GM13977 (cell line): ENCODE results near the gene PGC.

ENCODE experiments used
- DNase-seq: peaks from one replicate; pipeline ENCODE4 v3.0.0; 2012; ENCODE audit warnings: low spot score
- in situ Hi-C: fragments of 300-500 bp; cut with MboI; formaldehyde crosslinking; loops from one replicate; pipeline ENCODE4 v1.12.0; 2022; ENCODE audit warnings: low sequenced_read_pairs, low pct_unique_long_range_greater_than_20kb, mixed read lengths, inconsistent platforms; ENCODE audit not compliant: unreplicated experiment
- TF ChIP-seq, protein P1 (sequence below): IDR thresholded peaks from 2 replicates; pipeline ENCODE4 v1.5.1; 2012; ENCODE audit warnings: mild to moderate bottlenecking, control low read depth; ENCODE audit not compliant: insufficient read depth; ENCODE audit errors: extremely low read depth, missing control alignments

PGC gene

DNA sequence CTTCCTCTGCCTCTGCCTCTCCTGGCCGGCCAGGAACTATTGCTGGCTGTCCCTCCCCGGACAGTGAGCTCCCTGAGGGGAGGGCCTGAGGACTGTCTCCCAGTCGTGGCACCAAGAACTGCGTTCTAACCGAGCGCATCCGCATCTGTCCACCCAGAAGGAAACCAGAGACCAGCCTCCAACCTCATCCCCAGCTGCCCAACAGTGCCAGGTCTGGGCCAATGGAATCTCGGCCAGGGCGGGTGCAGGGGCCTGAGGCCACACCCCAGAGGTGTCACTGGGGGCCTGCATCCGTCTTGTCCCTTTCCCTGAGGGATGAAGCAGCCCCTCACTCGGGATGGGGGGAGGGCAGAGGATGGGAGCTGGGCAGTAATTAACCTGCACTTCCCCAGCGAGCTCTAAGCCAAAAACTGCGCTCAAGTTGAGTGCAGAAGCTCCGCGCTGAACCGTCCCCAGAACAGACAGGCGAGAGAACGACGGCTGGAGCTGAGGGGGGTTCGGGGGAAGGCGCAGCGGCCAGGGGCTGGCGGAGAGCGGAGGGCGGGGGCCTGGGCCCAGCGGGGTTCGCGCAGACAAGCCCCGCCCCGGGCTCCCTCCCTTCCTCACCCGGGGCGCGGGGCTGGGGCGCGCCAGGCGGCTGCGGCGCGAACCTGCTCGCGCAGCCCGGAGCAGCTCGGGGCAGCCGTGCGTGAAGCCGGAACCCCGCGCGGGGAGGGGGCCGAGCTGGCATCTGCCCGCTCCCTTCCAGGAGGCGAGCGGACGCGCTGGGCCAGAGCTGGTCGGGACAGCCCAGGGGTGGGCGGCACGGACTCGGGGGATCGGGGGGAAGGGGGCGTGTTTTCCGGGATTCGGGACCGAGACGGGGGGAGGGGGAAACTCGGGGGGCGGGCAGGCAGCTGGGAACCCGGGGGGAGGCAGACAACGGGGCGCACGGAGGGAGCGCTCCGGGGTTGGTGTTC is 13.2 kb downstream of the PGC start:
- DNase-seq = peak; percentile 97
- in situ Hi-C loops = no loop called here
- TF ChIP-seq, protein P1, sequence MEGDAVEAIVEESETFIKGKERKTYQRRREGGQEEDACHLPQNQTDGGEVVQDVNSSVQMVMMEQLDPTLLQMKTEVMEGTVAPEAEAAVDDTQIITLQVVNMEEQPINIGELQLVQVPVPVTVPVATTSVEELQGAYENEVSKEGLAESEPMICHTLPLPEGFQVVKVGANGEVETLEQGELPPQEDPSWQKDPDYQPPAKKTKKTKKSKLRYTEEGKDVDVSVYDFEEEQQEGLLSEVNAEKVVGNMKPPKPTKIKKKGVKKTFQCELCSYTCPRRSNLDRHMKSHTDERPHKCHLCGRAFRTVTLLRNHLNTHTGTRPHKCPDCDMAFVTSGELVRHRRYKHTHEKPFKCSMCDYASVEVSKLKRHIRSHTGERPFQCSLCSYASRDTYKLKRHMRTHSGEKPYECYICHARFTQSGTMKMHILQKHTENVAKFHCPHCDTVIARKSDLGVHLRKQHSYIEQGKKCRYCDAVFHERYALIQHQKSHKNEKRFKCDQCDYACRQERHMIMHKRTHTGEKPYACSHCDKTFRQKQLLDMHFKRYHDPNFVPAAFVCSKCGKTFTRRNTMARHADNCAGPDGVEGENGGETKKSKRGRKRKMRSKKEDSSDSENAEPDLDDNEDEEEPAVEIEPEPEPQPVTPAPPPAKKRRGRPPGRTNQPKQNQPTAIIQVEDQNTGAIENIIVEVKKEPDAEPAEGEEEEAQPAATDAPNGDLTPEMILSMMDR = peak; percentile 26

DNA sequence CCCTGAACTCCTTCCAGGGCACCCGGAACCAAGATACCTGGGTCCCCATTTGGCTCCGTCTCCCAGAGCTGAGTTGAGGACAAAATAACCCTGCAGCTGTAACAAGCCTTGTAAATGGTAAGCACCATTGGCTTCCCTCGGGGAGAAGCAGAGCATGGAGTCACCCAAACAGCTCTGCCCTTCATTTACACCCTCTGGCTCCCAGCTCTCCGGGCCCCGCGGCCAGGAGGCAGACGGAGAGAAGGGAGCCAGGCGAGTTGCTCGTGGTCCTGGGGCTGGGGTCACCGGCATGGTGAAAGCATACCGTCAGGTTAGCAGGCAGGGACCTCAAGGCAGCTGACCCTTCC is 13.9 kb downstream of the PGC start:
- in situ Hi-C loops = no loop called here
- TF ChIP-seq, protein P1 = no peak
- DNase-seq = no peak

DNA sequence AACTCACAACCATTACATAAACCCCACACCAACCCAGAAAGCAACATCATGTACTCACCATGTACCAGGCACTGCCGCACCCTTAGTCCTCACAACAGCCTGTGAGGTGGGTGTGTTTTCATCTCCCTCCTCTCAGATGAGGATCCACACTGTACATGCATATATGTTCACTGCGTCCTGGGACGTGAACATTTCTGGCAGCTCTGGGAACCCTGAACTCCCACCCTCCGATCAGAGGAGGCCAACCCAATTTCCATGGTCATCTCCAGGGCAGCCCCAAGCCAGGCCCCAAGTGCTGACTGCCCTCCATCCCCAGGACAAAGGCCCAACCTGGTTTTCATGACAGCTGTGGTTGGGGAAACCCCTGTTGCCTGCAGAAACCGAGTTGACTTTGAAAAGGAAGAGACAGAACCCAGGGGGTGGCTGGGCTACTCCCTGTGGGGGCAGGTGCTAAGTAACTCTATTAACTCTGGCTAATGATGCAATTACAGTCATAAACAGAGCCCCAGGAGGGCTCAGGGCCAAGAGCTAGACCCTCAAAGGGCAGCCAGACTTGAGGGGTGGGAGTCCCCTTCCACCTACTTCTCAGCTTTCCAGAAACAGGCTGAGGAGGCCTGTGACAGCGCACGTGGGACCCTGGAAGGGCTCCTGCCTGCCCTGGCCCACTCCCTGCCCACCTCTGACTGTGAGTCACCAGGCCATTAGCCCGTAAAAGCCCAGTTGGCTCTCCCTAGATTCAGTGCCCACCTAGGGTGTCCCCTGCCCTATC is 14.4 kb downstream of the PGC start:
- TF ChIP-seq, protein P1 = no peak
- peak; percentile 87 for DNase-seq
- in situ Hi-C loops = no loop called here

DNA sequence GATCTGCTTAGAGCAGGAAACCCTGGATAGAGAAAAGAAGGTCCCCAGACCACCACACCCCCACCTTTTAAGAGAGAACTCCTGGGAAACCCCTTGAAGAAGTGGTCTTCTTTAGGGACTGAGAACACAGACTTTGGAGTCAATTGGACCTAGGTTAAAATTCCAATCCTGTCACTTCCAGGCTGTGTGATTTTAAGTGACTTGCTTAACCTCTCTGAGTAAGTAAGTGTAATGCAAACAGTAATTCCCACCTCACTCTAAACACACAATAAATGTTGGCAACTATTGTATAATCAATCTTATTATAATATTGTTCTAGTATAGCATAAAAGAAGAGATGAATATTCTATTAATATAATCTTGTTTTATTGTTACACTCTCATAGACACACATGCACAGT is 15.0 kb downstream of the PGC start:
- in situ Hi-C loops = no loop called here
- TF ChIP-seq, protein P1 = no peak
- DNase-seq = no peak

DNA sequence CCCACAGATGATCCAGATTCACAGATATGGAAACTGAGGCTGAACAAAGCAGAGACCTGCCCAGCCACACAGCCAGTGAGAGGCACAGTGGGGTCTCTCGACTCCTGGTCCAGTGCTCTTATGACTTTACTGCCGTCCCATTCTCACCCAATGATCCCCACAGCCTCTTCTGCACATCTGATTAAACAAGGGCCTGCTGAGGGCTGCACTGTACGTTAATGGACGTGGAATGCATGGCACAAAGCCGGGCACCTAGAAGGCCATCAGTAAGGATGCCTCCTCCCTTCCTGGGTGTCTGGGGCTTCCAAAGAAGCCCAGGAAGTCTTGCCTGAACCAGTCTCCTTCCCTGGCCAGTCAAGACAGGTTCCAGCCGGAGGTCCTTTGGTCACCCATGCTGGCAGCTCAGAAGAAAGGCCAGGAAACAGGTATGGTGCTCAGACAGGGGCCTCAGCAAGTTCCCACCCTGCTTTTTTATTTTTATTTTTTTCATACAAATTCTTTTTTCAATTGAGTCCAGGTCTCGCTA is 15.6 kb downstream of the PGC start:
- TF ChIP-seq, protein P1 = no peak
- in situ Hi-C loops = no loop called here
- DNase-seq = no peak

DNA sequence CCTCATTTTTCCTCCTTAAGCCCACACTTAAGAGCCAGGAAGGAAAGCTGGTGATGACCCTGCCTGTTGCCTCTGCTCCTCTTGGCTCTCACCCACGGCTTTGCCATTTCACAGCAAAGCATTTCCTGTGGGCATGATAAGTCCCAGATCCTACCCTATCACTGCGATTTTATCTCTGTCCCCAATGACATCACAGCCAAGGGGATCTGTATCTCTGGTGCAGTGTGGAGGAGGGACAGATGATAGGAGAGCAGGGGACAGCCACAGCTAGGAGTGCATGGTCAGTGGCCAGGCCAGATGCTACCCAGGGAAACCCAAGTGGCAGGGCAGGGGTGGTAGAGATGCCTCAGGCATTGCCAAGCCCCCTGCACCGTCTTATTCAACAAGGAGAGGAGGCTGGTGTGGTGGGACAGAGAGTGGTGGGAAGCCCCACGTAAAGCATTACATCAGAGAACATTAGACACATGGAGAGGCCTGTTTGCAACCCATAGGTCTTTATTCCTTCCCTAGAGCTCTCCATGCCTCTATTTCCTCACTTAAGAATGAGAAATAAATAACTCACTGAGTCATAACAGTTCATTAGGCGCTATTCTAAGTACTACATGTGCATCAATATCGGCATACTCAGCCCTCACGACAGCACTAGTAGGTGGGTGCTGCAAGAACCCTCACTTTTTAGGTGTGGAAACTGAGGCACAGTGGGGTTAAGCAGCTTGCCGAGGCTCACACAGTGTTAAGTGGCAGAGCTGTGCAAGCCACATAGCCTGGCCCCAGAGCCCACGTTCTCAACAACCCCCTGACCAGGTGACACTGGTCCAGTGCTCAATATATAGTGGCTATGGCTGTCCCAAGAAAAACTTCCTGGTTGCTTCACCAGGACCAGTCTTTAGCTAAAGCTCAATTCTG is 16.4 kb downstream of the PGC start:
- DNase-seq = no peak
- TF ChIP-seq, protein P1 = no peak

More for the DNA sequence above, 16.4 kb downstream of the PGC start:
- in situ Hi-C loops = no loop called here
